ENCODE measurements around the gene GALNT7. TPM values are rescaled to one million over a fixed set of nuclear protein-coding genes. Genes with fewer than 3 reads are reported as not detected.
A peak's percentile ranks its signal among the peaks of the same experiment; 100 is the strongest.

The GALNT7 gene
- total and polyA plus RNA-seq, 2 donors (not counting 3 experiments of a cell fraction or from before 2014, with no cell fraction given) = 19.6 to 54.6 TPM

GRCh38 chr4:173252024-173252935 lies 83.7 kb downstream of the GALNT7 start:
- Histone ChIP-seq H3K9me3 (replicated peaks; ENCODE audit: control insufficient read depth, insufficient read depth, low read length) (no peaks in the 10 kb centered on the region), H3K27me3 (ENCODE audit: control insufficient read depth in 2 of 2, insufficient read depth in 2 of 2, low read length in 2 of 2) (no peaks in the 10 kb centered on the region), H3K27ac (ENCODE audit: insufficient read depth, low read depth, low read length) (peak overlapping the region; percentile 67), H2AFZ (ENCODE audit: low read depth, low read length) (no peak overlapping the region), H3K9ac (replicated peaks; ENCODE audit: extremely low read depth, insufficient read depth, low read length) (no peak overlapping the region), H3K36me3 (ENCODE audit: control insufficient read depth in 2 of 2, extremely low read depth in 1 of 2, insufficient read depth in 2 of 2, low read length in 2 of 2) (no peaks in the 10 kb centered on the region), H4K20me1 (replicated peaks; ENCODE audit: control insufficient read depth, extremely low read depth, insufficient read depth, low read length) (no peaks in the 10 kb centered on the region), H3K4me1 (ENCODE audit: control insufficient read depth, extremely low read depth, insufficient read depth, low read length) (peaks cover 25% of the 10 kb centered on the region), H3K4me3 (replicated peaks in 1 of 3; ENCODE audit: insufficient read depth in 1 of 3, low read depth in 1 of 3, low read length in 3 of 3) (no peak overlapping the region), H3K9me1 (replicated peaks; ENCODE audit: control insufficient read depth, extremely low read depth, insufficient read depth, low read length) (no peaks in the 10 kb centered on the region), H3K79me2 (ENCODE audit: control insufficient read depth, insufficient read depth, low read length) (no peaks in the 10 kb centered on the region), H3K4me2 (ENCODE audit: insufficient read depth, low read length) (no peak overlapping the region)
- FAIRE-seq = peak; percentile 97
- TF ChIP-seq MYC (IDR thresholded peaks at IDR 0.05; ENCODE audit: low read depth, low read length) (no peak), GATA2 (IDR thresholded peaks at IDR 0.05; ENCODE audit: insufficient read depth, insufficient read length, low read depth, low read length) (peak; percentile 79), MAX (IDR thresholded peaks at IDR 0.05; ENCODE audit: insufficient read depth, insufficient read length) (peak; percentile 26), CTCF (IDR thresholded peaks at IDR 0.05; ENCODE audit: extremely low read depth in 1 of 2, insufficient read depth in 1 of 2, low read depth in 1 of 2, low read length in 2 of 2) (no peak), POLR2A (IDR thresholded peaks at IDR 0.05; ENCODE audit: low read depth, low read length) (peak; percentile 41), POLR2AphosphoS5 (IDR thresholded peaks at IDR 0.05; ENCODE audit: insufficient read depth, low read depth, low read length) (peak; percentile 98), FOS (IDR thresholded peaks at IDR 0.05; ENCODE audit: borderline replicate concordance, insufficient read depth, low read length) (peak; percentile 100), JUN (IDR thresholded peaks at IDR 0.05; ENCODE audit: borderline replicate concordance, insufficient read depth, insufficient read length, low read depth) (peak; percentile 99)
- ChIA-PET POLR2A (interaction anchor here (0.6 to 1.2 kb wide), 4 partner anchors 84 to 270 kb away, joined by 3 to 5 read pairs (median 3); partner anchors contain the start of genes GALNT7 and SAP30), CTCF (interaction anchor here (0.6 to 7.6 kb wide), 12 partner anchors 10 to 255 kb away, joined by 3 to 403 read pairs (median 4); no protein-coding TSS in a partner anchor)
- dilution Hi-C loops (cut with MboI; ENCODE audit: extremely low pct_ligation_motif_present, low sequenced_read_pairs) (no loop called here), intact Hi-C loops (cut with micrococcal nuclease) (loop anchor here (1.0 to 2.0 kb wide), 13 partner anchors 21 to 270 kb away; partner anchors contain the start of genes HMGB2 and SAP30)
- DNase-seq (ENCODE audit: low read depth, low spot score) = peak; percentile 99
- no TSS peak for BruUV-seq (replicated peaks)

Data from endothelial cell of umbilical vein (primary cell).